ACHN (cell line): ENCODE measurements around the gene PRSS27.
"Not testable (repeated sequence)": the region's sequence is repeated elsewhere in the genome, so short reads cannot be mapped to it uniquely, and the experiment has no call there.

Experiments used
- DNase-seq: peaks from one replicate; pipeline ENCODE4 v3.0.0-alpha.2; 2015
- in situ Hi-C: cut with HindIII; loops from 2 replicates; pipeline ENCODE4 v1.10.0; 2017; ENCODE audit warnings: low sequenced_read_pairs, low pct_ligation_motif_present, low pct_unique_long_range_greater_than_20kb

The PRSS27 gene

DNA sequence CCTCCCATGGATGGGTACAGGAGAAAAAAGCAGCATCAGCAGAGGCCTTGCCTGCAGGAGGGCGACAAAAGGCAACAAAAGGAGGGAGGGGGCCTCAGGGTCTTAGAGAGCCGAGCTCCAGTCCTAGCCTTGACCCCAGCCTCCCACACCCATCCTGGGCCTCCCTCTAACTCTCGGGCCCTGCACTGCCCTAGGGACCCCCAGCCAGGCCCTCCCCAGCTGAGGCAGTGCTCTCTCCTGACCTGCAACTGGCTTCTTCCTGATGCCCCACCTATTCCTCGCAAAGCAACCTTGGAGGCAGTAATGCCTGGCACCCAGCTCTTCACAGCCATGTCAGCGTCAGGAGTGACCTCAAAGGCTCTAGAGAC lies 17.2 kb upstream of the PRSS27 start:
- DNase-seq, result no peak
- in situ Hi-C loops, result no loop called here

DNA sequence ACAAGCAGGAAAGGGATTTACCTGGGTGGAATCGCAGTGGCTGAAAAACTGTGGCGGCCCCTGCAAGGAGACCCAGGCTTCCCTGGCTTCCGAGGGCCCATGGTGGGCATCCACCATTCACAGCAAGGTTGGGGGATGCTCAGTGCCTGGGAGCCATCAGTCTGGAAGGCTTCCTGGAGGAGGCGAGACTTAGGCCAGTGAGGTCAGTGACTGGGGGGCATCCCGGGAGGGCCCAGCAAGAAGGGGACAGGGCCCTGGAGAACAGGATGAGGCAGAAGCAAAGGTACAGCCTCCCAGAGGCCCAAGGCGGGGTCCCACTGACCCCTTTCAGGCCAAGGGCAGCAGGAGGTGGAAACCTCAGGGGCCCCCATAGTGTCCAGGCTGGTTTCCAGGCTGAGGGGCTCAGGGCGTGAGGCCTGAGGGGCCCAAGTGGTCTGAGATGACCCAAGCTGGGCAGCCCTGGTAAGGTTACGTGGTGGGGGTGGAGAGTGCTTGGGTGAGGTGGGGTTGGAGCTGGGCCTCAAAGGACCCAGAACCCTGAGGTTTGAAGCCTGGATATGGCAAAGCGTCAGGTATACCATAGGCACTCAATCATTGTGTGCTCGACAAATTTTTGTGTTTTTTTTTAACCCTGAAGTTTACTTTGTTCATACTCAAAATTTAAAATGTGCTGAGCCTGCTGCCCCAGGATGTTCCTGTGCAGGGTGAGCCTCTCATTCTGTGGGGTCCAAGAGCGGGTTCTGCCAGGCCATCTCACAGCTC lies 16.6 kb upstream of the PRSS27 start:
- DNase-seq, result no peak
- in situ Hi-C loops, result no loop called here

DNA sequence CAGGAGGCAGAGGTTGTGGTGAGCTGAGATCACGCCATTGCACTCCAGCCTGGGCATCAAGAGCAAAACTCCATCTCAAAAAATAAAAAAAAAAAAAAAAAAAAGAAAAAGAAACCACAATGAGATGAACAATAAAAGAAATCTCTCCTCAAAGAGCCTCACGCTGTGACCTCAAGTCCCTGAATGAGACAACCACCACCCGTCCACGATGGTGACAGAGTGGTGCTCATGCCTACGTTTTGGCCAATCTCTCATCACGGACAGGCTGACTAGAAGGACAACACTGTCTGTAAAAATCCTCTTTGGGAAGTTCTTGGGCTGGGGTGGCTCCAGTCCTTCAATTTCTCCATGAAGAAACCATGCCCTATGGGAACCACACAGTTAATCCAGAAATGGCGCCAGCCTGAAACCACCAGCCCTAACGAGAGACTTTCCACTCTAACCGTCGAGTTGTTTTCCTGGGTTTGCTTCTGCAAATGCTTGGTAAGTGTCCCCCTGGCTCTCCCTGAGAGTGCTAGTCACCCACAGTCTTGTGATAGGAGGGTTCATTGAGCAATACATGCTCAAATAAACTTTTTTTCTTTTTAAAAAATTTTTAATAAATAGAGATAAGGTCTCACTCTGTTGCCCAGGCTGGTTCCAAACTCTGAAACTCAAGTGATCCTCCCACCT lies 15.0 kb upstream of the PRSS27 start:
- DNase-seq, result no peak
- in situ Hi-C loops, result no loop called here

DNA sequence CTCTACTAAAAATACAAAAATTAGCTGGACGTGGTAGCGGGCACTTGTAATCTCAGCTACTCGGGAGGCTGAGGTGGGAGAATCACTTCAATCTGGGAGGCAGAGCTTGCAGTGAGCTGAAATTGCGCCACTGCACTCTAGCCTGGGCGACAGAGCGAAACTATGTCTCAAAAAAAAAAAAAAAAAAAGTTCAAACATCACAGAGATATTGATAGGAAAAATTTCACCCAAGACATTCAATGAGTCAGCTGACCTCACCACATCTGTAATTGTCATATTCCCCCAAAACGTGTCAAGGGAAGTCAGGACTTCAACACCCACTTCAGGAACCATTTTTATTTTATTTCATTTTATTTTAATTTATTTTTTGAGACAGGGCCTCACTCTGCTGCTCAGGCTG lies 8.0 kb upstream of the PRSS27 start:
- DNase-seq, result no peak
- in situ Hi-C loops, result no loop called here

DNA sequence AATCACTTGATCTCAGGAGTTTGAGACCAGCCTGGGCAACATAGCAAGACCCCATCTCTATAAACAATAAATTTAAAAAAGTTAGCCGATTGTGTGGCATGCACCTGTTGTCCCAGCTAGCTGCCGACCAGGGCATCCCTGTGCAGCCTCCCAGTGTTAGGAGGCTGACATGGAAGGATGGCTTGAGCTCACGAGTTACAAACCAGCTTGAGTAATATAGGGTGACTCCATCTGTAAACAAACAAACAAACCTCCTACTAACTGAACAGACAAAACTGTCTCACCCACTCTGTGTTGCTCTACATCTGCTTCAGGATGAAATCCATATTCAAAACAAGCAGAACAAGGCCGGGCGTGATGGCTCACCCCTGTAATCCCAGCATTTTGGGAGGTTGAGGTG lies 6.9 kb upstream of the PRSS27 start:
- DNase-seq, result no peak
- in situ Hi-C loops, result no loop called here

DNA sequence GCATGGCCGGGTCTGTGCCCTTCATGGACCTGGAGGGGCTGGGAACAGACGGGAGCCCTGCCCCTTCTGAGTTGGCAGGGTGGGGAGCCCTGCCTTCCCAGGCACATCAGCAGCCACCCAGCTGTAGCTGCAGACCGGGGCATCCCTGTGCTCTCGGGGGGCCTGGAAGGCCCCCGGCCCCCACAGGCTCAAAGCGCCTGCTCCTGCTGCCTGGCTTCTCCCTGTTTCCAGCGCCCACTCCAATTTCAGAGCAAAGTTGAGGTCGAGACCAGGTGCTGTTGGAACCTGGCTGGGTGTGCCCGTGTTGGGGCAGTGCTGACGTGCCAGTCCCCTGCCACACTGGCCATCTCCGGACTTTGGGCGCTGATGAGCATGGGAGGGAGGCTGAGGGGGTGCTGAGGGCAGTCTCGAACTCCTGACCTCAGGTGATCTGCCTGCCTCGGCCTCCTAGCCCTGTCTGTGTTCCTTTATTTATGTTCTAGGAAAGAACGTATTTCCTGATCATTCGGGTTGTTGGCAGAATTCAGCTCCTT lies 4.9 kb upstream of the PRSS27 start:
- no peak for DNase-seq
- in situ Hi-C loops, result no loop called here

DNA sequence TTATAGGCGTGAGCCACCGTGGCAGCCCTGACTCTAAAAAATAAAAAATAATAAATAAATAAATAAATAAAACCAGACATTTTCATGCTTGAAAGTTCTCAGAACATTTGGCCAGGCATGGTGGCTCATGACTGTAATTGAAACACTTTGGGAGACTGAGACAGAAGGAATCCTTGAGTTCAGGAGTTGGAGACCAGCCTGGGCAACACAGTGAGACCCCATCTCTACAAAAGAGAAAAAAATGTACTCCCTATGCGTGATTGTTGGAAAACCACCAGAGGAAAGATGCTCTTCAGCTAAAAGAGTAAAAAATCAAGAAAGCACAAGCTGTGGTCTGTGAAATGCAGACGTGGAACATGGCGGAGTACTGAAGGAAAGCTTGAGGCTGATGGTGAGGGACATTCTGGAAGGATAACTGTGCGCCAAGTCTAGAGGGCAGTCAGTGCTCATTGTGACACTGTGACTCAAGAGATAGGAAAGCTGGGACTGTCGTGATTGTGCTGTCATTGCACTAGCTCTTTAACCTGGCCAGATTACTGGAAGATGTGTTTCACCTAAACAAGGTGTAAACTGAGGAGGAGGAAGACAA lies 4.2 kb upstream of the PRSS27 start:
- in situ Hi-C loops, result no loop called here
- DNase-seq, result no peak

DNA sequence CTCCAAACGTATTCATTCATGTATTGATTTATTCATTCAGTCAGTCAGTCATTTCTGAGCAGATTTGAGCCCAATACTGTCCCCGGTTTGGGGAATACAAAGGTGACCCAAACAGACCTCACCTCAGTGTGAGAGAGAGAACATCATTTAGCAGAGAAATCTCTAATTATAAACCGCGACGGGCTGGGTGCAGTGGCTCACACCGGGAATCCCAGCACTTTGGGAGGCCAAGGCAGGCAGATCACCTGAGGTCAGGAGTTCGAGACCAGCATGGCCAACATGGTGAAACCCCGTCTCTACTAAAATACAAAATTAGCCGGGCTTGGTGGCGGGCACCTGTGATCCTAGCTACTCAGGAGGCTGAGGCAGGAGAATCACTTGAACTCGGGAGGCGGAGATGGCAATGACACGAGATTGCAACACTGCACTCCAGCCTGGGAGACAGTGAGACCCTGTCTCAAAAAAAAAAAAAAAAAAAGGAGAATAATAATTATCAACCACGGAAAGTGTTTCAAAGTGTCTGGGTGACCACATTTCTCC lies 1.7 kb upstream of the PRSS27 start:
- not testable (repeated sequence) for DNase-seq

DNA sequence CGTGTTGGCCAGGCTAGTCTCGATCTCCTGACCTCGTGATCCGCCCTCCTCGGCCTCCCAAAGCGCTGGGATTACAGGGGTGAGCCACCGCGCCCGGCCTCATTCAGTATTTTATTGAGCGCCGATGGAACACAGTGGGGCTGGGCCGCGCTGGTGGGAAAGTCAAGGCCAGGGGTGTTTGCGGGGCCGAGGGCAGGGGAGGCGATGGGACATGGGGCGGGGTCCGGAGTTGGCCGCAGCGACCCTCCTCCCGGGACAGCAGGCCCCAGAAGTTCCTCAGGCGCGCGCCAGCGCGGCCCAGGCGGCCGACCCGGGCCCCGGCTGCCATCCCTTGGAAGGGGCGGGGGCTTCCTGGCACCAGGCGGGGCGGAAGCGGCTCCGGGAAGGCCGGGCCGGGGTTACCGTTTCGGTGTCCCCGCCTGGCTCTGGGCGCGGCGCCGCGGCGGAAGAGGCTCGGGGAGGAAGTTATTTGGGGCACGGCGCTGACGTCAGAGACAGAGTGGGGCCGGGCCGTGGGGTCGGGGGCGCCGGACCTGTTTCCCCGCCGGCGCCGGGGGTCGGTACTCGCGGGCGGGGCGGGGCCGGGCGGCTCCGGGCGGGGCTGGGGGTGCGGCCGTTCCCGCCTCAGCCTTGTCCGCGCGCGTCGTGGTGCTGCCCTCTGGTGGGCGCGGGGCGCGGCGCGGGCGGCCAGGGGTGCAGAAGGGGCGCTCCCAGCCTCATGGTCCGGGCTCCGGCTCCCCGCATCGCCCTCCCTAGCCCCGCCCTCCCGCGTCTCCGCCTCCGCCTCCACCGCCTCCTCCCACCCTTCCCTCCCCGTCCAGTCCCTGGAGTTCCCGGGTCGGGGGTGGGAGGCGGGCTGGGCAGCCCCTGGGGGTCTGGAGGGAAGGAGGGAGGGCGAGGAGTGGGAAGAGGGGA lies 952 bp upstream of the PRSS27 start:
- in situ Hi-C loops, result no loop called here
- DNase-seq, result peak; percentile 94

More for the DNA sequence above, 1.7 kb upstream of the PRSS27 start:
- in situ Hi-C loops, result not testable (repeated sequence)

DNA sequence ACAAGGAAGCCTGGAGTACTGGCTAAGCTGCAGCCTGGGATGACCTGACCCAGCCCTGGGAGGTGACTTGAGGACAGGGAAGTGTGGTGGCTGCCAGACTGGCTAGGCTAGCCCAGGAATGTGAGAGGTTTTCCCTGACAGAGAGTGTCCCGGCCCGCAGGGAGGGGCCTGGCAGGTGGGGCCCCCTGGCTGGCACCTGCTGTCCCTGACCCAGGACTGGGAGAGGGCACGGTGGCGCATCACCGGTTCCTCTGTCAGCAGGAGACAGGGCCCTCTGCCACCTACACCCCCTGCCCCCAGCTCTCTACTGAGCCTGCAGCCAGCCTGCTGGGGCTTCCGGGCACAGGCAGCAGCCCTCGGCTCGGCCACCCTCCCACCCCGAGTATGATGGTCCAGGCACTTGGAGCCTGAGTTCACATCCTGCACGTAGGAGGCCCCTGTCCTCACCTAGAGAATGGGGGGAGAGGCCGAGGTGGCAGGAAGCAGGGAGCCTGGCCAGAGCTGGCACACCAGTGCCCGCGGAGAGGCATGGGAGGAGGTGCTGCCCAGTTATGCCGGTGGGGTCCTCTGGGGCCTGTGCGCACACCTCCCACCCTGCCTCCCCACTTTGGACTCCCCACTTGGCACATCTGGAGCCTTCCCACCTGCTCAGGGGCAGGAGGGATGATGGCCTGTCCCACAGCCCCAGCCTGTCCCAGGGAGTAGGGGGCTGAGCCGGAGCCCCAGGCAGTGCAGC lies 528 bp downstream of the PRSS27 start:
- no peak for DNase-seq
- in situ Hi-C loops, result no loop called here

DNA sequence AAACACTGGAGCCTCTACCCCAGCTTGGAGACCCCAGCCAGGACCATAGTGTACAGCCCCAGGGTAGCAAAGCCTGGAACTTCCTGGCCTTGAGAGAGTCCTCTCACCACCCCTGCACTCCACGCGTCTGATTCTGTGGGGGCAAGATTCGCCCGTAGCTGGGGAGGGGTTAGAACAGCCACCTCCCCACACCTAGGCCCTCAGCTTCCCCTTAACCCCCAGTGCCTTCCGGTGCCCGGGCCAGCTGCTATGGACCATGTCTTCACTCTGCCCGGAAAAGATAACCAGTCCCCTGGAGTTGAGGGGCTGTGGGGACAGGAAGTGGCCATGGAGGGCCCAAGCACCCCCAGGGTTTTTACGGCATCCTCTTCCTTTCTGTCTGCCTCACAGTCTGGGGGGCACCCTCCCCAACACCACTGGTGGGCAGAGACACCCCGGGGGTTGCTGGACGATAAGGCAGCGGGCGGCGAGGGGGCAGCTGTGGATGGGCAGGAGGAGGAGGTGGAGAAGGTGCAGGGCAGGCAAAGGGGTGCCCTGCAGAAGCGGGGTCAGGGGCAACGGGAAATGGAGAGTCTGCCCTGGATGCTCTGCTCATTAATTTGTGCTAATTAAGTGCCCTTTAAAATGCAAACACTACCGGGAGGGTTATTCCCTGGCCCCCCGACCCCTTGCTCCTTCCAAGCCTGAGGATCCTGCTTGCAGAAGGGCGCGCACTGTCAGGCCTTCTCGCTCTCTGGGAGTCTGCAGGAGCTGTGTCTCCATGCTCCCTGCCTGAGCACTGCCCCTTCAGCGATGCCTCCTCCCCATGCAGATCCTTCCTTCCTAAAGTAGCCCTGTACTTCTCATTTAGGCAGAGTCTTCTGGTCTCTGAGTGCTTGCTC lies 2.4 kb downstream of the PRSS27 start:
- no peak for DNase-seq
- in situ Hi-C loops, result no loop called here

DNA sequence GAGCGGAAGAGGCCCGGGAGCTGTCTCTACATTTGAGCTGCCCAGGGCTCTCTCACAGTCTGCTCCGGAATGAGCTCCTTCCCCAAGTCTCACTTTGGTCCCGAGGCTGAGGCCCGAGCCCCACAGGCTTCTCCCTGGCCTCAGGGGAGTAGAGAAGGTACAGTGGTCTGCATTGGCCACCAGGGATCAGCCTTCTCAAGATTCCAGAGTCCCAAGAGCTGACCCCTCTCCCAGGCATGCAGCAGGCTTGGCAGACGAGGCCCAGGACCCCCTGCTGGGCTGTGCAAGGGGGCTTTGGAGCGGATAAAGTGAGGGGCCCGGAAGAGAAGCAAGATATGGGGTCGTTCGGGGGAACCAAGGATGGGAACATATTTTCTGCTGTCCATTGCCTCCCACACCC lies 3.1 kb downstream of the PRSS27 start:
- no peak for DNase-seq
- in situ Hi-C loops, result no loop called here

DNA sequence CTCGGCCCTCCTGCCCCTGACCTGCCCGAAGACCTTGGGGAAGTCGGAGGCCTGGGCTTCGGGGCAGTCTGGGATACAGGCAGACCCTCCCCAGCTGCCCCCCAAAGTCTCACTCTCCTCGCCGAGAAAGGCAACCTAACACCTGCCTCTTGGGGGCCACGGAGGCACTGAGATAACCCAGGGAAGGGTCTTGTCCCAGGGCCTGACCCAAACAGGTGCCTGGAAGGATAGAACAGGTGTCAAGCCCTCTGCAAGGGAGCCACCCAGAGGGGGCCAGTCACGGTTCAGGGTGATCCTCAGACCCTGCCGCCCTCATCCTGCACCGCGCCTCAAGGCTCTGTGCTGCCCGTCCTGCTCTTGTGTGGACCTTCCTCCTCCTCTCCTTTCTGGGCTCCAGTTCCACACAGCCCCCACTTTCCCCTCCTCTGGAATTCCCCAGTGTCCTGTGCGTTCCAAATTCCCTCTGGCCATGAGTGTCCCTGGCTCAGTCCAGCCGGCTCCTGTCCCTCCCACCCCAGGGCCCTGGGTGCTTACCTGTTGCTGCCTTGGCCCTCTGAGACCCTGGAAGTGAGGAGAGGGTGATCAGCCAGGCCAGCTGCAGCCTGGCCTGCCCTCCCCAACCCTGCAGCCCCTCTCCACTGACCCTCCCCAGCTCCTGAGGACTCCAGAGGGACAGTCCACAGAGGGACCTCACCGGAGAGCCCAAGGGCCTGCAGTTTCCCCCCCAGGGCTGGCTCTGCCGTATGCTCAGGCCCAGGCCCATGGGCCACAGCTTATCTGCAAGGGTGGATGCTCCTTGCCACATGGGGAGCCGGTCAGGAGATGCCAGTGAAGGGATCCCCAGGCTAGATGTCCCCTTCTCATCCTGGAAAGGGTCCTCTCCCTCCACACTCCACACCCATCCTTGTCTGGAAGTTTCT lies 3.8 kb downstream of the PRSS27 start:
- no peak for DNase-seq
- in situ Hi-C loops, result no loop called here

DNA sequence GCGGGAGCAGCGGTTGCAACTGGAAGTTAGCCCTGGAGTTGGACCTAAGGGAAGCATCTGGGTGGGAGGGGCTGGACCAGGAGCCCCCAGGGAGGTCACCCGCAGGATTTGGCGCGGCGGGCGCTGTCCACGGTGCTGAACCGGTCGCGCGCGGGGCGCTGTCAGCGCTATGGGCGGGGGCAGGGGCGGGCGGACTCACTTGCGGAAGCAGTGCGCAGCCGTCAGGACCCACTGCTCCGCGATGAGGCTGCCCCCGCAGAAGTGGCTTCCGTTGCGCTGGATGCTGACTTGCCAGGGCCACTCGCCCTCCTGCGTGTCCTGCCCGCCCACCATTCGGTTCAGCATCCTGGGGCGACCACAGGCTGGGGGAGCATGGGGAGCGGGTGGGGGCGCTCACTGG lies 4.5 kb downstream of the PRSS27 start:
- in situ Hi-C loops, result no loop called here
- DNase-seq, result peak; percentile 77

DNA sequence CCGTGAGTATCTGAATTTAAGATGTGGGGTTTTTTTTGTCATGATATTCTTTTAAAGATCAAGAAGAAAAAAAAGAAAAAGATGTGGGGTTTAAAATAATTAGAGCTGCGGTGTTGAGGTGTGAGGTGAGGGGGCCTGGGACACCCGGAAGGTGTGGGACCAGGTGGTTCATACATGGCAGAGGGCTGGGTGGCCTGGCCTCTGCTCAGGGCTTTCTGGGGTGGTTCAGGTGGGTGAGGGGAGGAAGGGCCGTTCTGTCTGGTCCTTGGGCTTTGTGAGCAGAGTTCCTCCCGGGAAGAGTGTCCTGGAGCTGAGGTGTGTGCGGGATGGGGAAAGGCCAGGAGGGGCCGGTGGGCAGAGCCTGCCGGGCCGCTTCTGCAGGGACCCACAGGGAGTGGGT lies 5.0 kb downstream of the PRSS27 start:
- DNase-seq, result no peak
- in situ Hi-C loops, result no loop called here
